Endometrial microvascular endothelial cells (primary cell): ENCODE data around the gene INPP5D. TPM values are rescaled to one million over a fixed set of nuclear protein-coding genes. Genes with fewer than 3 reads are reported as not detected.

Source experiments
- in situ Hi-C: cut with HindIII; loops from 2 replicates; pipeline ENCODE4 v1.10.0; 2017; ENCODE audit warnings: low sequenced_read_pairs, low pct_unique_long_range_greater_than_20kb; ENCODE audit errors: inconsistent ontology term
- total RNA-seq: library from RNA; depleted of rRNA; stranded (reverse); fragments of >200 nt; gene quantifications from one replicate; pipeline ENCODE4 v1.2.3, GENCODE V29; 2015; ENCODE audit errors: inconsistent ontology term

The INPP5D gene
- total RNA-seq, 1 donor from 2014 or later, result 17.1 TPM

GRCh38 chr2:233227346-233227978 is 167.3 kb downstream of the INPP5D start:
- in situ Hi-C loops, result loop anchor here (25.0 kb wide), 3 partner anchors 140 to 365 kb away; partner anchors contain the start of gene SNORC

- in situ Hi-C loops, result loop anchor here (25.0 kb wide), 3 partner anchors 141 to 366 kb away; partner anchors contain the start of gene SNORC
Observed at GRCh38 chr2:233228376-233228775, 168.2 kb downstream of the INPP5D start.

- in situ Hi-C loops, result loop anchor here (25.0 kb wide), 3 partner anchors 146 to 371 kb away; partner anchors contain the start of gene SNORC
Observed at GRCh38 chr2:233233618-233234230, 173.6 kb downstream of the INPP5D start.

GRCh38 chr2:233234264-233234663 is 174.1 kb downstream of the INPP5D start:
- in situ Hi-C loops, result loop anchor here (25.0 kb wide), 3 partner anchors 147 to 372 kb away; partner anchors contain the start of gene SNORC

GRCh38 chr2:233234996-233235395 is 174.9 kb downstream of the INPP5D start:
- in situ Hi-C loops, result loop anchor here (25.0 kb wide), 3 partner anchors 148 to 373 kb away; partner anchors contain the start of gene SNORC

- in situ Hi-C loops, result loop anchor here (25.0 kb wide), 3 partner anchors 149 to 374 kb away; partner anchors contain the start of gene SNORC
Observed at GRCh38 chr2:233235977-233236376, 175.8 kb downstream of the INPP5D start.

GRCh38 chr2:233236820-233237589 is 176.9 kb downstream of the INPP5D start:
- in situ Hi-C loops, result loop anchor here (25.0 kb wide), 3 partner anchors 150 to 375 kb away; partner anchors contain the start of gene SNORC

- in situ Hi-C loops, result loop anchor here (25.0 kb wide), 3 partner anchors 154 to 379 kb away; partner anchors contain the start of gene SNORC
Observed at GRCh38 chr2:233240897-233241296, 180.8 kb downstream of the INPP5D start.

- in situ Hi-C loops, result loop anchor here (25.0 kb wide), 3 partner anchors 155 to 380 kb away; partner anchors contain the start of gene SNORC
Observed at GRCh38 chr2:233241803-233242202, 181.7 kb downstream of the INPP5D start.

- in situ Hi-C loops, result loop anchor here (25.0 kb wide), 3 partner anchors 155 to 380 kb away; partner anchors contain the start of gene SNORC
Observed at GRCh38 chr2:233242231-233242927, 182.2 kb downstream of the INPP5D start.

GRCh38 chr2:233243348-233243747 is 183.2 kb downstream of the INPP5D start:
- in situ Hi-C loops, result loop anchor here (25.0 kb wide), 3 partner anchors 156 to 381 kb away; partner anchors contain the start of gene SNORC

GRCh38 chr2:233244818-233245217 is 184.7 kb downstream of the INPP5D start:
- in situ Hi-C loops, result loop anchor here (25.0 kb wide), 3 partner anchors 158 to 383 kb away; partner anchors contain the start of gene SNORC

GRCh38 chr2:233245406-233245805 is 185.3 kb downstream of the INPP5D start:
- in situ Hi-C loops, result loop anchor here (25.0 kb wide), 3 partner anchors 158 to 383 kb away; partner anchors contain the start of gene SNORC

- in situ Hi-C loops, result loop anchor here (25.0 kb wide), 3 partner anchors 160 to 385 kb away; partner anchors contain the start of gene SNORC
Observed at GRCh38 chr2:233247116-233247515, 187.0 kb downstream of the INPP5D start.

GRCh38 chr2:233247744-233248143 is 187.6 kb downstream of the INPP5D start:
- in situ Hi-C loops, result loop anchor here (25.0 kb wide), 3 partner anchors 160 to 385 kb away; partner anchors contain the start of gene SNORC

GRCh38 chr2:233248999-233249398 is 188.9 kb downstream of the INPP5D start:
- in situ Hi-C loops, result loop anchor here (25.0 kb wide), 3 partner anchors 162 to 387 kb away; partner anchors contain the start of gene SNORC

- in situ Hi-C loops, result no loop called here
Observed at GRCh38 chr2:233250568-233250967, 190.4 kb downstream of the INPP5D start.

- in situ Hi-C loops, result no loop called here
Observed at GRCh38 chr2:233250985-233251305, 190.8 kb downstream of the INPP5D start.
